IMR-90 (cell line): ENCODE measurements around the gene KLHL28.

Experiments
- BHLHE40 ChIP-seq: fragments of 150-350 bp; IDR thresholded peaks from 2 replicates; pipeline ENCODE4 v1.6.1; 2016; ENCODE audit warnings: mild to moderate bottlenecking, low read depth, low read length
- MAZ ChIP-seq: IDR thresholded peaks from 2 replicates; pipeline ENCODE4 v1.6.1; 2012; ENCODE audit warnings: low read depth, mild to moderate bottlenecking, low read length, improper control_type of control experiment, moderate library complexity, borderline replicate concordance
- NFE2L2 ChIP-seq: fragments of 150-350 bp; IDR thresholded peaks from 2 replicates; pipeline ENCODE4 v1.6.1; 2016; ENCODE audit warnings: low read depth, mild to moderate bottlenecking, low read length
- POLR2A ChIP-seq: IDR thresholded peaks from 2 replicates; pipeline ENCODE4 v1.6.1; 2012; ENCODE audit warnings: mild to moderate bottlenecking, low read depth, low read length
- RAD21 ChIP-seq: IDR thresholded peaks from 2 replicates; pipeline ENCODE4 v1.6.1; 2012; ENCODE audit warnings: low read length, improper control_type of control experiment
- RCOR1 ChIP-seq: IDR thresholded peaks from 2 replicates; pipeline ENCODE4 v1.6.1; 2012; ENCODE audit warnings: mild to moderate bottlenecking, low read length, improper control_type of control experiment; ENCODE audit not compliant: insufficient replicate concordance
- RFX5 ChIP-seq: IDR thresholded peaks from 2 replicates; pipeline ENCODE4 v1.8.0; 2012; ENCODE audit warnings: low read depth, mild to moderate bottlenecking, low read length, moderate library complexity
- SMC3 ChIP-seq: fragments of 150-350 bp; IDR thresholded peaks from 2 replicates; pipeline ENCODE4 v1.6.1; 2016; ENCODE audit warnings: low read depth, mild to moderate bottlenecking, antibody characterized with exemption, low read length, moderate library complexity
- TF ChIP-seq, protein P1 (sequence below): conservative IDR thresholded peaks from 2 replicates; pipeline ENCODE4 v1.5.1; 2012; ENCODE audit warnings: mild to moderate bottlenecking, low read depth, low read length, improper control_type of control experiment
- TF ChIP-seq, protein P2 (sequence below): fragments of 150-350 bp; IDR thresholded peaks from 2 replicates; pipeline ENCODE4 v1.6.1; 2017; ENCODE audit warnings: mild to moderate bottlenecking, antibody characterized with exemption, low read length, low read depth

DNA sequence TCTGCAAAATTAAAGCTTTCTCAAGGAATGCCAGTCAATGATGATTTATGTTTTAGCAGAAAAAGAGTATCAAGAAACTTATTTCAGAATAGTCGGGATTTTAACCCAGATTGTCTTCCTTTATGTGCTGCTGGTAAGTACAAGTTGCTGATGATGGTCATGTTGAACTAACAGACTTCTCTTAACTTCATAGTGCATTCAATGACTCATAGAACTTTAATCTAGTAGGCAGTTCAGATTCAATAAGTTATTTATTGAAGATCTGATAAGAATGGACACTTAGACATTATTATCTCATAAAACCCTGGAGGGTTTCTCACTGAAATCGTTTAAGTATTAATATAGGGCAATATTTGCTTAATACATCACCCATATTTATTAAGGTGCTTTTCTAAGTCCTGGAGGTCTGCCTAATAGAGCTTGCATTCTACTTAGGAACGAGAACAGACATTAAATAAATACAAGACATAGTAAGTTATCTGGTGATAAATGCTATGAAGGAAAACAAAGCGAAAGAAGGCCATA, 34.1 kb upstream of the KLHL28 start:
- TF ChIP-seq, protein P1, sequence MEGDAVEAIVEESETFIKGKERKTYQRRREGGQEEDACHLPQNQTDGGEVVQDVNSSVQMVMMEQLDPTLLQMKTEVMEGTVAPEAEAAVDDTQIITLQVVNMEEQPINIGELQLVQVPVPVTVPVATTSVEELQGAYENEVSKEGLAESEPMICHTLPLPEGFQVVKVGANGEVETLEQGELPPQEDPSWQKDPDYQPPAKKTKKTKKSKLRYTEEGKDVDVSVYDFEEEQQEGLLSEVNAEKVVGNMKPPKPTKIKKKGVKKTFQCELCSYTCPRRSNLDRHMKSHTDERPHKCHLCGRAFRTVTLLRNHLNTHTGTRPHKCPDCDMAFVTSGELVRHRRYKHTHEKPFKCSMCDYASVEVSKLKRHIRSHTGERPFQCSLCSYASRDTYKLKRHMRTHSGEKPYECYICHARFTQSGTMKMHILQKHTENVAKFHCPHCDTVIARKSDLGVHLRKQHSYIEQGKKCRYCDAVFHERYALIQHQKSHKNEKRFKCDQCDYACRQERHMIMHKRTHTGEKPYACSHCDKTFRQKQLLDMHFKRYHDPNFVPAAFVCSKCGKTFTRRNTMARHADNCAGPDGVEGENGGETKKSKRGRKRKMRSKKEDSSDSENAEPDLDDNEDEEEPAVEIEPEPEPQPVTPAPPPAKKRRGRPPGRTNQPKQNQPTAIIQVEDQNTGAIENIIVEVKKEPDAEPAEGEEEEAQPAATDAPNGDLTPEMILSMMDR, result no peak
- TF ChIP-seq MAZ, result no peak
- no peak for TF ChIP-seq NFE2L2
- no peak for TF ChIP-seq SMC3
- TF ChIP-seq, protein P2, sequence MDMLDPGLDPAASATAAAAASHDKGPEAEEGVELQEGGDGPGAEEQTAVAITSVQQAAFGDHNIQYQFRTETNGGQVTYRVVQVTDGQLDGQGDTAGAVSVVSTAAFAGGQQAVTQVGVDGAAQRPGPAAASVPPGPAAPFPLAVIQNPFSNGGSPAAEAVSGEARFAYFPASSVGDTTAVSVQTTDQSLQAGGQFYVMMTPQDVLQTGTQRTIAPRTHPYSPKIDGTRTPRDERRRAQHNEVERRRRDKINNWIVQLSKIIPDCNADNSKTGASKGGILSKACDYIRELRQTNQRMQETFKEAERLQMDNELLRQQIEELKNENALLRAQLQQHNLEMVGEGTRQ, result no peak
- TF ChIP-seq POLR2A, result no peak
- TF ChIP-seq RFX5, result no peak
- no peak for TF ChIP-seq RAD21
- no peak for TF ChIP-seq RCOR1
- TF ChIP-seq BHLHE40, result no peak
